Mesendoderm (in vitro differentiated cells): ENCODE results near the gene PGAP2.
"Not testable (repeated sequence)": the region's sequence is repeated elsewhere in the genome, so short reads cannot be mapped to it uniquely, and the experiment has no call there.

Source experiments
- DNase-seq: peaks from one replicate; pipeline ENCODE4 v3.0.0; 2013
- H2AK5ac ChIP-seq: 2 replicates; pipeline ENCODE4 v1.6.1; 2013; ENCODE audit warnings: low read length, inconsistent platforms
- H2BK120ac ChIP-seq: 2 replicates; pipeline ENCODE4 v1.6.1; 2013; ENCODE audit warnings: low read depth, mild to moderate bottlenecking, low read length, moderate library complexity, mixed read lengths
- H2BK15ac ChIP-seq: replicated peaks from 2 replicates; pipeline ENCODE4 v1.6.1; 2013; ENCODE audit warnings: low read depth, mild to moderate bottlenecking, moderate library complexity
- H2BK5ac ChIP-seq: 2 replicates; pipeline ENCODE4 v1.6.1; 2013; ENCODE audit warnings: low read length, inconsistent platforms
- H3K18ac ChIP-seq: 2 replicates; pipeline ENCODE4 v1.6.1; 2013; ENCODE audit warnings: mild to moderate bottlenecking, low read length, mixed read lengths
- H3K23ac ChIP-seq: one replicate; pipeline ENCODE4 v1.6.1; 2013; ENCODE audit warnings: low read length
- H3K27ac ChIP-seq: 2 replicates; pipeline ENCODE4 v1.5.1; 2013; ENCODE audit warnings: low read depth, mild to moderate bottlenecking, inconsistent platforms, low read length, moderate library complexity
- H3K27me3 ChIP-seq: 2 replicates; pipeline ENCODE4 v1.6.1; 2013; ENCODE audit warnings: low read length, control low read depth, mild to moderate bottlenecking, inconsistent platforms; ENCODE audit not compliant: insufficient read depth, poor library complexity
- H3K36me3 ChIP-seq: 2 replicates; pipeline ENCODE4 v1.6.1; 2013; ENCODE audit warnings: low read length, inconsistent platforms; ENCODE audit not compliant: control insufficient read depth, insufficient read depth
- H3K4ac ChIP-seq: one replicate; pipeline ENCODE4 v1.6.1; 2013; ENCODE audit warnings: low read depth, mild to moderate bottlenecking, low read length, moderate library complexity
- H3K4me1 ChIP-seq: 2 replicates; pipeline ENCODE4 v1.6.1; 2013; ENCODE audit warnings: low read depth, low read length, inconsistent platforms; ENCODE audit not compliant: control insufficient read depth
- H3K4me2 ChIP-seq: 2 replicates; pipeline ENCODE4 v1.6.1; 2013; ENCODE audit warnings: low read length
- H3K4me3 ChIP-seq: 2 replicates; pipeline ENCODE4 v1.5.1; 2013; ENCODE audit warnings: mild to moderate bottlenecking, low read length
- H3K56ac ChIP-seq: one replicate; pipeline ENCODE4 v1.6.1; 2013; ENCODE audit warnings: low read length
- H3K79me1 ChIP-seq: 2 replicates; pipeline ENCODE4 v1.6.1; 2013; ENCODE audit warnings: low read length, inconsistent platforms
- H3K79me2 ChIP-seq: 2 replicates; pipeline ENCODE4 v1.6.1; 2013; ENCODE audit warnings: mild to moderate bottlenecking, low read length; ENCODE audit not compliant: control insufficient read depth, insufficient read depth
- H3K9ac ChIP-seq: 2 replicates; pipeline ENCODE4 v1.6.1; 2013; ENCODE audit warnings: low read length, inconsistent platforms
- H4K5ac ChIP-seq: one replicate; pipeline ENCODE4 v1.6.1; 2013; ENCODE audit warnings: low read length
- H4K8ac ChIP-seq: one replicate; pipeline ENCODE4 v1.6.1; 2013; ENCODE audit warnings: low read depth, mild to moderate bottlenecking, control low read depth, low read length, moderate library complexity
- WGBS: extraction: QIAGEN DNeasy Blood & Tissue Kit; methylation state at CpG from one replicate; pipeline ENCODE4 v1.1.7; 2013; ENCODE audit warnings: low lambda C conversion rate, missing lambda C conversion rate; ENCODE audit not compliant: insufficient coverage; ENCODE audit errors: extremely low coverage; 5-methylcytosine and 5-hydroxymethylcytosine counted together

The PGAP2 gene

DNA sequence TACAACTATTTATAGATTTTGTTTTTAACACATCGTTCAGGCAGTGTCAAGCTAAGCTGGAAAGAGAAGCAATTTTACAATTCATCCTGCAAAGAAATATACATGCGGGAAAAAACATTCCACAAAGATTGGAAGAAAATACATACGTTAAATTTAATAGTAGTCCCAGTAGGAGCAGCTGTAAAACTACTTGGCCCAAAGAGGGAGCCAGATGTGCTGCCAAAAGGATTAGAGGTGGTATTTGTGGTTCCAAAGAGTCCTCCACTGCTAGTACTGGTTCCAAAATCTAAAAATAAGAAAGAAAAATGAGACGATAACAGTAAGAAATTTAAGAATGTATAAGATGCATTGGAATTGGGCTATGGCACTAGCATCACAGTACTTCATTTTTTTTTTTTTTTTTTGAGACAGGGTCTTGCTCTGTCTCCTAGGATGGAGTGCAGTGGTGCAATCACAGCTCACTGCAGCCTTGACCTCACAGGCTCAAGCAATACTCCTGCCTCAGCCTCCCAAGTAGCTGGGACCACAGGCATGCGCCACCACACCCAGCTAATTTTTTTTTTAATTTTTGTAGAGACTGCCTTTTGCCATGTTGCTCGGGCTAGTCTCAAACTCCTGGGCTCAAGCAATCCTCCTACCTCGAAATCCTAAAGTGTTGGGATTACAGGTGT, 32.5 kb upstream of the PGAP2 start:
- no peak overlapping the region for H3K4me3 ChIP-seq
- H2BK5ac ChIP-seq, result no peak overlapping the region
- H2BK120ac ChIP-seq, result no peak overlapping the region
- H3K27ac ChIP-seq, result no peak overlapping the region
- H2AK5ac ChIP-seq, result no peak overlapping the region
- H3K18ac ChIP-seq, result no peak overlapping the region
- H3K56ac ChIP-seq, result no peak overlapping the region
- no peak overlapping the region for H3K9ac ChIP-seq
- no peak overlapping the region for H4K5ac ChIP-seq
- H3K36me3 ChIP-seq, result peaks cover 4% of the 10 kb centered on the region
- H3K4me1 ChIP-seq, result no peaks in the 10 kb centered on the region
- no peaks in the 10 kb centered on the region for H3K79me2 ChIP-seq
- no peak overlapping the region for H2BK15ac ChIP-seq
- H3K79me1 ChIP-seq, result peaks cover 2% of the 10 kb centered on the region
- no peak overlapping the region for H3K4me2 ChIP-seq
- no peak overlapping the region for H4K8ac ChIP-seq
- peak; percentile 14 for DNase-seq
- no peak overlapping the region for H3K23ac ChIP-seq
- H3K27me3 ChIP-seq, result no peaks in the 10 kb centered on the region
- WGBS, result no CpG with 5 or more reads among the region's 7 CpGs
- H3K4ac ChIP-seq, result no peak overlapping the region

DNA sequence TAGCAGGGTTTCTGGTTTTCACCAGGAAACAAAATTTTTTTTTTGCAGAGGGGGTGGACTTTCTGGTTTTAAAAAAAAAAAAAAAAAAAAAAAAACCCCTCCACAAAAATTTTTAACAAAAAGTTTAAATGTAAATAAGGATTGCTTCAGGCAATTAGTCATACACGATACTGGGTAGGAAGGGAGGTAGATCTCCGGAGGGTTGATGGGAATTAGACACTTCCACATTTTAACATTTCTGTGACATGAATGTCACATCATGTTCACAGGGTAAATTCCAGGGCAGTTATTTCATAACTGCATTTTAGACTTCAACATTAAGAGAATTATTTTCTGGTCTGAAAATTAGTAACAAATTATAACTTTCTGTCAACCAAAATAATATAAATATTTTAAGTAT, 26.9 kb upstream of the PGAP2 start:
- no peak overlapping the region for H4K5ac ChIP-seq
- no peak overlapping the region for H3K18ac ChIP-seq
- H3K27me3 ChIP-seq, result no peaks in the 10 kb centered on the region
- H2BK120ac ChIP-seq, result no peak overlapping the region
- H3K79me2 ChIP-seq, result peaks cover 34% of the 10 kb centered on the region
- H3K56ac ChIP-seq, result no peak overlapping the region
- H3K4ac ChIP-seq, result no peak overlapping the region
- H2BK15ac ChIP-seq, result no peak overlapping the region
- DNase-seq, result no peak
- H2BK5ac ChIP-seq, result no peak overlapping the region
- no peak overlapping the region for H3K4me2 ChIP-seq
- no peak overlapping the region for H3K27ac ChIP-seq
- H2AK5ac ChIP-seq, result no peak overlapping the region
- H3K9ac ChIP-seq, result no peak overlapping the region
- peaks cover 3% of the 10 kb centered on the region for H3K79me1 ChIP-seq
- no peak overlapping the region for H3K23ac ChIP-seq
- WGBS, result no CpG with 5 or more reads among the region's 2 CpGs
- no peaks in the 10 kb centered on the region for H3K4me1 ChIP-seq
- H4K8ac ChIP-seq, result no peak overlapping the region
- peaks cover 4% of the 10 kb centered on the region for H3K36me3 ChIP-seq
- no peak overlapping the region for H3K4me3 ChIP-seq

DNA sequence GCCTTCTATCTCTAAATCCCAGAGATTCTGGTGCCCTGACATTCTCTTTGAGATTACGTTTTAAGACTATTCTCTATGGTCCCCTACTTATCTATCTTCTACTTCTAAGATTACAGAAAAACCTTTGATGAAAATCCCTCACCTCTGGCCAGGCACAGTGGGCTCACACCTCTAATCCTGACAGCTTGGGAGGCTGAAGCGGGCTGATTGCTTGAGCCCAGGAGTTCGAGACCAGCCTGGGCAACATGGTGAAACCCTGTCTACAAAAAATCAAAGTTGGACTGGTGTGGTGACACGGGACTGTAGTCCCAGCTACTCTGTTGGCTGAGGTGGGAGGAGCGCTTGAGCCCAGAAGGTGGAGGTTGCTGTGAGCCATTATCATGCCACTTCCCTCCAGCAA, 25.4 kb upstream of the PGAP2 start:
- H3K9ac ChIP-seq, result no peak overlapping the region
- H3K79me2 ChIP-seq, result peaks cover 48% of the 10 kb centered on the region
- peaks cover 4% of the 10 kb centered on the region for H3K36me3 ChIP-seq
- no peak overlapping the region for H3K4me3 ChIP-seq
- no CpG with 5 or more reads among the region's 5 CpGs for WGBS
- no peak overlapping the region for H3K4ac ChIP-seq
- H4K8ac ChIP-seq, result no peak overlapping the region
- H3K27me3 ChIP-seq, result no peaks in the 10 kb centered on the region
- H3K4me2 ChIP-seq, result no peak overlapping the region
- no peak overlapping the region for H2AK5ac ChIP-seq
- H2BK120ac ChIP-seq, result no peak overlapping the region
- H4K5ac ChIP-seq, result no peak overlapping the region
- H3K79me1 ChIP-seq, result peaks cover 3% of the 10 kb centered on the region
- H2BK15ac ChIP-seq, result no peak overlapping the region
- H2BK5ac ChIP-seq, result no peak overlapping the region
- no peaks in the 10 kb centered on the region for H3K4me1 ChIP-seq
- no peak overlapping the region for H3K23ac ChIP-seq
- no peak overlapping the region for H3K27ac ChIP-seq
- H3K18ac ChIP-seq, result no peak overlapping the region
- DNase-seq, result peak; percentile 30
- no peak overlapping the region for H3K56ac ChIP-seq

DNA sequence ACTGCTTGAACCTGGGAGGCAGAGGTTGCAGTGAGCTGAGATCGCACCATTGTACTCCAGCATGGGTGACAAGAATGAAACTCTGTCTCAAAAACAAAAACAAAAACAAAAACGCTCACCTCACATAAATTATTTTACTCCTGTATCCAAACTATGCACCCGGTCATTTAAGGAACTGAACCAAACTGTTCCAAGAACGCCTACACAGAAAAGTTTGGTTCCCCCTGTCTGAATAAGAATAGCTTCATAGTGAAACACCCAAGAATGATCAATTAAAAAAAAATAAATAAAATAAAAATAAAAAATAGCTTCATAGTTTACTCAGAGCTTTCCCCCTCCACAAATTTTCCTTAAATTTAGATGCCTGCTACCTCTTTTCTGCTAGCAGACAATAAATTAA, 24.7 kb upstream of the PGAP2 start:
- no peak overlapping the region for H2AK5ac ChIP-seq
- no peaks in the 10 kb centered on the region for H3K4me1 ChIP-seq
- H2BK15ac ChIP-seq, result no peak overlapping the region
- no peak overlapping the region for H2BK5ac ChIP-seq
- no peak overlapping the region for H2BK120ac ChIP-seq
- H3K79me1 ChIP-seq, result peaks cover 2% of the 10 kb centered on the region
- H4K8ac ChIP-seq, result no peak overlapping the region
- H3K27ac ChIP-seq, result no peak overlapping the region
- no peak overlapping the region for H3K4me3 ChIP-seq
- no peak overlapping the region for H4K5ac ChIP-seq
- H3K18ac ChIP-seq, result no peak overlapping the region
- 100% methylated on average over 2 of the region's 4 CpGs for WGBS
- no peaks in the 10 kb centered on the region for H3K27me3 ChIP-seq
- no peak overlapping the region for H3K23ac ChIP-seq
- H3K9ac ChIP-seq, result no peak overlapping the region
- H3K4me2 ChIP-seq, result no peak overlapping the region
- no peak overlapping the region for H3K56ac ChIP-seq
- no peak overlapping the region for H3K4ac ChIP-seq
- H3K36me3 ChIP-seq, result peaks cover 2% of the 10 kb centered on the region
- H3K79me2 ChIP-seq, result peaks cover 54% of the 10 kb centered on the region
- DNase-seq, result no peak

DNA sequence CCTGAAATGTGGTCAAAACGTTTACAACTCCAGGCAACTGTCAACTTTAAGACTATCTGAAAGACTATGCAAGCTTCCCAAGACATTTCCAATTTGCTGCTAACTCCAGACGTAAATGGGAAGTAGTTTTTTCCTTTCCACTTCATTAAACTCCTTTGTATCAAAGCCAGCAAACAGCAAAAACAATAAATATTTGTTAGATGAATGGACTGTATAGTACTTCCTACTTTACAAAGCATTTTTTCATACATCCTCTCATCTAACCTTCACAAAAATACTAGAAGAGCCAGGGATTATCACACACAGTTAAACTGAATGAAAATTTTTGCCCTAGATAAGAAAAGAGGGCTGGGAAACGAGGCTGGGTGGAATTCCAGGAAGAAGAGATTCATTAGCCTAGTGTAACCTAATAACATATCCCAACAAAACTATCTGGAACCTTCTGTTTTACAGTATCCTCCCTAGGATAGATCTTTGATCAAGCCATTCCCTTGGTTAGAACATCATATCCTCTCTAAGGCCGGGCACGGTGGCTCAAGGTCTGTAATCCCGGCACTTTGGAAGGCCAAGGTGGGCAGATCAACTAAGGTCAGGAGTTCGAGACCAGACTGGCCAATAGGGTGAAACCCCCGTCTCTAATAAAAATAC, 21.5 kb upstream of the PGAP2 start:
- Histone ChIP-seq H3K27me3 (no peaks in the 10 kb centered on the region), H3K23ac (no peak overlapping the region), H3K27ac (no peak overlapping the region), H3K4me1 (no peaks in the 10 kb centered on the region), H4K5ac (no peak overlapping the region), H2AK5ac (no peak overlapping the region), H2BK120ac (no peak overlapping the region), H3K4me3 (no peak overlapping the region), H3K36me3 (no peaks in the 10 kb centered on the region), H3K4me2 (no peak overlapping the region), H4K8ac (no peak overlapping the region), H3K18ac (no peak overlapping the region), H3K4ac (no peak overlapping the region), H3K79me1 (peaks cover 3% of the 10 kb centered on the region), H2BK5ac (no peak overlapping the region), H2BK15ac (no peak overlapping the region), H3K56ac (no peak overlapping the region), H3K79me2 (peaks cover 79% of the 10 kb centered on the region), H3K9ac (no peak overlapping the region)
- DNase-seq, result no peak
- no CpG with 5 or more reads among the region's 8 CpGs for WGBS

DNA sequence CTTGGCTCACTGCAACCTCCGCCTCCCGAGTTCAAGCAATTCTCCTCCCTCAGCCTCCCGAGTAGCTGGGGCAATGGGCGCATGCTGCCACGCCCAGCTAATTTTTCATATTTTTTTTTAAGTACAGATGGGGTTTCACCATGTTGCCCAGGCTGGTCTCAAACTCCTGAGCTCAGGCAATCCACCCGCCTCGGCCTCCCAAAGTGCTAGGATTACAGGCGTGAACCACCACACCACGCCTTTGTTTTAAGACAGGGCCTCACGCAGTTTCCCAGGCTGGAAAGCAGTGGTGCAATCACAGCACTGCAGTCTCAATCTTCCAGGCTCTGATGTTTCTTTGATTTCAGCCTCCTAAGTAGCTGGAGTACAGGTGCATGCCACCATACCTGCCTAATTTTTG, 14.0 kb upstream of the PGAP2 start:
- not testable (repeated sequence) for H4K8ac ChIP-seq, H3K56ac ChIP-seq, H4K5ac ChIP-seq, H3K27ac ChIP-seq, H3K4ac ChIP-seq, H2AK5ac ChIP-seq, H3K36me3 ChIP-seq, H2BK120ac ChIP-seq, H2BK15ac ChIP-seq, DNase-seq, H3K4me2 ChIP-seq, H3K4me3 ChIP-seq, H2BK5ac ChIP-seq, H3K23ac ChIP-seq, H3K4me1 ChIP-seq, H3K27me3 ChIP-seq, H3K18ac ChIP-seq, H3K9ac ChIP-seq, H3K79me1 ChIP-seq
- H3K79me2 ChIP-seq, result peaks cover 70% of the 10 kb centered on the region
- WGBS, result no CpG with 5 or more reads among the region's 10 CpGs
